NK-92 (cell line): ENCODE data around the gene MAEA.
"Not testable (repeated sequence)": the region's sequence is repeated elsewhere in the genome, so short reads cannot be mapped to it uniquely, and the experiment has no call there.

ENCODE experiments used
- DNase-seq: peaks from one replicate; lab custom pipeline; 2025; ENCODE audit not compliant: unreplicated experiment; lab: John Stamatoyannopoulos, UW

The MAEA gene

GRCh38 chr4:1333256-1333655 lies 43.6 kb downstream of the MAEA start:
- no peak for DNase-seq

- not testable (repeated sequence) for DNase-seq
Observed at GRCh38 chr4:1333851-1334578, 44.3 kb downstream of the MAEA start.

- DNase-seq = no peak
Observed at GRCh38 chr4:1334579-1334895, 44.8 kb downstream of the MAEA start.

- not testable (repeated sequence) for DNase-seq
Observed at GRCh38 chr4:1335193-1335883, 45.6 kb downstream of the MAEA start.

GRCh38 chr4:1336088-1336491 lies 46.4 kb downstream of the MAEA start:
- DNase-seq = no peak

- DNase-seq = no peak
Observed at GRCh38 chr4:1337376-1337831, 47.7 kb downstream of the MAEA start.

GRCh38 chr4:1337951-1338751 lies 48.5 kb downstream of the MAEA start:
- DNase-seq = no peak

GRCh38 chr4:1338752-1339414 lies 49.2 kb downstream of the MAEA start:
- DNase-seq = no peak

GRCh38 chr4:1339489-1339888 lies 49.8 kb downstream of the MAEA start:
- no peak for DNase-seq

- DNase-seq = no peak
Observed at GRCh38 chr4:1340181-1340747, 50.6 kb downstream of the MAEA start.

- no peak for DNase-seq
Observed at GRCh38 chr4:1340861-1341260, 51.2 kb downstream of the MAEA start.

GRCh38 chr4:1342003-1342402 lies 52.3 kb downstream of the MAEA start:
- no peak for DNase-seq

GRCh38 chr4:1344696-1345095 lies 55.0 kb downstream of the MAEA start:
- no peak for DNase-seq

- DNase-seq = no peak
Observed at GRCh38 chr4:1345903-1346780, 56.5 kb downstream of the MAEA start.

- peak; percentile 99 for DNase-seq
Observed at GRCh38 chr4:1346781-1347409, 57.2 kb downstream of the MAEA start, which contains the start of gene UVSSA. Gene UVSSA, plus strand, starts transcription at chr4:1347208. Its CDS starts 884 bp downstream, at chr4:1348092.

- DNase-seq = no peak
Observed at GRCh38 chr4:1347410-1347864, 57.7 kb downstream of the MAEA start.

GRCh38 chr4:1348014-1348513 lies 58.4 kb downstream of the MAEA start:
- DNase-seq = no peak

- no peak for DNase-seq
Observed at GRCh38 chr4:1348746-1349145, 59.1 kb downstream of the MAEA start.
